AG04450 (cell line): ENCODE measurements around the gene NPHS2. TPM values are rescaled to one million over a fixed set of nuclear protein-coding genes. Genes with fewer than 3 reads are reported as not detected.
"Not testable (repeated sequence)": the region's sequence is repeated elsewhere in the genome, so short reads cannot be mapped to it uniquely, and the experiment has no call there.

Source experiments
- CTCF ChIA-PET: fragments of 300-600, 350-600 bp; formaldehyde crosslinking; extraction: SDS; loops from one replicate; lab custom pipeline; 2022; ENCODE audit warnings: antibody characterized with exemption, inconsistent platforms; lab: Charles Lee
- POLR2A ChIA-PET: fragments of 350-600 bp; formaldehyde crosslinking; extraction: SDS; loops from one replicate; lab custom pipeline; 2021; ENCODE audit warnings: antibody characterized with exemption, inconsistent platforms; lab: Yijun Ruan, JAX
- DNase-seq: peaks from one replicate; pipeline ENCODE4 v3.0.0-alpha.2; 2011; ENCODE audit warnings: low read depth, low spot score
- H3K27ac ChIP-seq: one replicate; pipeline ENCODE4 v1.5.1; 2012; ENCODE audit warnings: low read depth, low read length, control low read depth
- H3K27me3 ChIP-seq: one replicate; pipeline ENCODE4 v1.6.0; 2012; ENCODE audit warnings: low read length; ENCODE audit not compliant: control insufficient read depth, insufficient read depth
- H3K4me3 ChIP-seq: 2 replicates; pipeline ENCODE4 v1.5.1; 2011; ENCODE audit warnings: mild to moderate bottlenecking, low read depth, low read length, control low read depth
- H3K9me3 ChIP-seq: 2 replicates; pipeline ENCODE4 v1.5.1; 2012; ENCODE audit warnings: low read length; ENCODE audit not compliant: control insufficient read depth, insufficient read depth
- CTCF ChIP-seq: IDR thresholded peaks from 2 replicates; pipeline ENCODE4 v1.5.1; 2011; ENCODE audit warnings: low read depth, low read length, control low read depth, inconsistent platforms
- polyA plus RNA-seq: library from polyadenylated mRNA; depleted of rRNA; stranded (reverse); fragments of >200 nt; gene quantifications from 2 replicates; pipeline ENCODE4 v1.2.3, GENCODE V29; 2011

The NPHS2 gene
- polyA plus RNA-seq, 1 experiment, result not detected

GRCh38 chr1:179529482-179530195 is 46.1 kb downstream of the NPHS2 start:
- H3K27me3 ChIP-seq, result no peaks in the 10 kb centered on the region
- H3K9me3 ChIP-seq, result no peaks in the 10 kb centered on the region
- TF ChIP-seq CTCF, result no peak
- H3K27ac ChIP-seq, result no peak overlapping the region
- ChIA-PET POLR2A (no interaction called here), CTCF (no interaction called here)
- no peak for DNase-seq
- H3K4me3 ChIP-seq, result no peak overlapping the region

- H3K4me3 ChIP-seq, CTCF ChIA-PET, H3K27me3 ChIP-seq, POLR2A ChIA-PET, H3K9me3 ChIP-seq, H3K27ac ChIP-seq, DNase-seq: not testable (repeated sequence)
These were observed 57.2 kb downstream of the NPHS2 start for GRCh38 chr1:179518544-179518943.

- H3K4me3 ChIP-seq, result no peak overlapping the region
- POLR2A ChIA-PET, result no interaction called here
- H3K9me3 ChIP-seq, result no peaks in the 10 kb centered on the region
- no peaks in the 10 kb centered on the region for H3K27me3 ChIP-seq
- CTCF ChIA-PET, result no interaction called here
- H3K27ac ChIP-seq, result no peak overlapping the region
- no peak for TF ChIP-seq CTCF
- DNase-seq, result no peak
These were observed 58.6 kb downstream of the NPHS2 start for GRCh38 chr1:179516976-179517705.

GRCh38 chr1:179510038-179510437 is 65.7 kb downstream of the NPHS2 start:
- no peak for DNase-seq
- CTCF ChIA-PET, result no interaction called here
- H3K9me3 ChIP-seq, result no peaks in the 10 kb centered on the region
- H3K4me3 ChIP-seq, result no peak overlapping the region
- H3K27ac ChIP-seq, result no peak overlapping the region
- no peaks in the 10 kb centered on the region for H3K27me3 ChIP-seq
- no peak for TF ChIP-seq CTCF
- POLR2A ChIA-PET, result no interaction called here

- ChIA-PET POLR2A (no interaction called here), CTCF (no interaction called here)
- Histone ChIP-seq H3K4me3 (no peak overlapping the region), H3K27ac (no peak overlapping the region), H3K9me3 (no peaks in the 10 kb centered on the region), H3K27me3 (no peaks in the 10 kb centered on the region)
- no peak for DNase-seq
- TF ChIP-seq CTCF, result no peak
These were observed 66.4 kb downstream of the NPHS2 start for GRCh38 chr1:179509384-179509783.
